IMR-90 (cell line): ENCODE results near the gene ITPK1. TPM values are rescaled to one million over a fixed set of nuclear protein-coding genes. Genes with fewer than 3 reads are reported as not detected.

ENCODE experiments used
- ATAC-seq: fragments of 200-7000 bp; cut with Tn5 transposase; 2 replicates; pipeline ENCODE4 v1.9.1; 2020; ENCODE audit warnings: low read depth, mild to moderate bottlenecking, moderate library complexity
- BruUV-seq: library from RNA; stranded (reverse); fragments of 400-500 nt; replicated peaks from 2 replicates; lab custom pipeline; 2021; lab: Mats Ljungman, UMichigan
- CTCF ChIA-PET: fragments of 300-600 bp; formaldehyde crosslinking; extraction: SDS; loops from one replicate; lab custom pipeline; 2021; ENCODE audit warnings: antibody characterized with exemption; lab: Yijun Ruan, JAX
- POLR2A ChIA-PET: fragments of 300-600 bp; sonication (Branson Sonifier 250); formaldehyde crosslinking; loops from one replicate; lab custom pipeline; 2022; ENCODE audit warnings: antibody characterized with exemption; ENCODE audit not compliant: unreplicated experiment; lab: Charles Lee
- DNase-seq: peaks from one replicate; pipeline ENCODE4 v3.0.0; 2013
- H2AFZ ChIP-seq: replicated peaks from 2 replicates; pipeline ENCODE3; 2013; ENCODE audit warnings: low read length, mild to moderate bottlenecking; ENCODE audit not compliant: poor library complexity
- H2AK5ac ChIP-seq: 2 replicates; pipeline ENCODE4 v1.6.1; 2013; ENCODE audit warnings: low read depth, low read length, inconsistent platforms
- H2AK9ac ChIP-seq: replicated peaks from 2 replicates; pipeline ENCODE3; 2013; ENCODE audit warnings: mild to moderate bottlenecking, low read depth, low read length, moderate library complexity; ENCODE audit not compliant: poor library complexity
- H2BK120ac ChIP-seq: 2 replicates; pipeline ENCODE4 v1.6.1; 2013; ENCODE audit warnings: low read depth, low read length, inconsistent platforms
- H2BK15ac ChIP-seq: 3 replicates; pipeline ENCODE4 v1.6.1; 2013; ENCODE audit warnings: low read depth, low read length, inconsistent platforms
- H2BK20ac ChIP-seq: 2 replicates; pipeline ENCODE4 v1.6.1; 2013; ENCODE audit warnings: low read depth, mild to moderate bottlenecking, inconsistent platforms, low read length, moderate library complexity
- H2BK5ac ChIP-seq: 2 replicates; pipeline ENCODE4 v1.6.1; 2013; ENCODE audit warnings: mild to moderate bottlenecking, low read depth, low read length, inconsistent platforms; ENCODE audit not compliant: poor library complexity, severe bottlenecking
- H3K14ac ChIP-seq: replicated peaks from 2 replicates; pipeline ENCODE4 v1.6.1; 2013; ENCODE audit warnings: low read depth, low read length, inconsistent platforms
- H3K18ac ChIP-seq: 2 replicates; pipeline ENCODE4 v1.6.1; 2013; ENCODE audit warnings: low read depth, low read length, control low read depth
- H3K23ac ChIP-seq: 2 replicates; pipeline ENCODE4 v1.6.1; 2013; ENCODE audit warnings: low read depth, low read length, inconsistent platforms
- H3K27ac ChIP-seq: 2 replicates; pipeline ENCODE4 v1.5.1; 2013; ENCODE audit warnings: mild to moderate bottlenecking, control low read depth, low read length; ENCODE audit not compliant: insufficient read depth
- H3K27me3 ChIP-seq: 2 replicates; pipeline ENCODE4 v1.6.1; 2013; ENCODE audit warnings: low read length; ENCODE audit not compliant: control insufficient read depth, insufficient read depth
- H3K36me3 ChIP-seq: 2 replicates; pipeline ENCODE4 v1.6.1; 2013; ENCODE audit warnings: low read length, mixed read lengths; ENCODE audit not compliant: control insufficient read depth, insufficient read depth
- H3K4ac ChIP-seq: 2 replicates; pipeline ENCODE4 v1.6.1; 2013; ENCODE audit warnings: low read depth, low read length, inconsistent platforms
- H3K4me1 ChIP-seq: 2 replicates; pipeline ENCODE4 v1.6.1; 2013; ENCODE audit warnings: low read length, mixed read lengths; ENCODE audit not compliant: control insufficient read depth, insufficient read depth
- H3K4me2 ChIP-seq: 2 replicates; pipeline ENCODE4 v1.6.1; 2013; ENCODE audit warnings: low read depth, mild to moderate bottlenecking, control low read depth, low read length, moderate library complexity
- H3K4me3 ChIP-seq: 2 replicates; pipeline ENCODE4 v1.5.1; 2013; ENCODE audit warnings: low read depth, mild to moderate bottlenecking, control low read depth, low read length, moderate library complexity; ENCODE audit not compliant: insufficient read depth
- H3K56ac ChIP-seq: 2 replicates; pipeline ENCODE4 v1.6.1; 2013; ENCODE audit warnings: low read length, inconsistent platforms; ENCODE audit not compliant: insufficient read depth; ENCODE audit errors: extremely low read depth
- H3K79me1 ChIP-seq, 2 experiments: 2 replicates each; pipeline ENCODE4 v1.6.1; 2013; ENCODE audit warnings: low read length in 2 of 2, inconsistent platforms in 1 of 2, low read depth in 1 of 2
- H3K9ac ChIP-seq: 2 replicates; pipeline ENCODE4 v1.6.1; 2013; ENCODE audit warnings: low read depth, low read length, control low read depth
- H3K9me1 ChIP-seq: 2 replicates; pipeline ENCODE4 v1.6.1; 2013; ENCODE audit warnings: low read length, inconsistent platforms; ENCODE audit not compliant: insufficient read depth
- H3K9me3 ChIP-seq: 2 replicates; pipeline ENCODE4 v1.6.1; 2013; ENCODE audit warnings: low read length; ENCODE audit not compliant: control insufficient read depth, insufficient read depth
- H4K20me1 ChIP-seq: 2 replicates; pipeline ENCODE4 v1.6.1; 2013; ENCODE audit warnings: low read length, inconsistent platforms; ENCODE audit not compliant: insufficient read depth
- H4K5ac ChIP-seq: 2 replicates; pipeline ENCODE4 v1.6.1; 2013; ENCODE audit warnings: mild to moderate bottlenecking, low read depth, low read length, control low read depth
- H4K8ac ChIP-seq, 2 experiments: 2 replicates each; pipeline ENCODE4 v1.6.1; 2013; ENCODE audit warnings: low read depth in 2 of 2, low read length in 2 of 2, control low read depth in 1 of 2, inconsistent platforms in 1 of 2
- H4K91ac ChIP-seq: 2 replicates; pipeline ENCODE4 v1.6.1; 2013; ENCODE audit warnings: low read depth, low read length, inconsistent platforms; ENCODE audit not compliant: insufficient read depth
- CHD1 ChIP-seq: IDR thresholded peaks from 2 replicates; pipeline ENCODE4 v1.6.1; 2012; ENCODE audit warnings: low read depth, low read length, improper control_type of control experiment
- FOS ChIP-seq: fragments of 150-350 bp; IDR thresholded peaks from 2 replicates; pipeline ENCODE4 v1.6.1; 2016; ENCODE audit warnings: low read depth, low read length
- RCOR1 ChIP-seq: IDR thresholded peaks from 2 replicates; pipeline ENCODE4 v1.6.1; 2012; ENCODE audit warnings: mild to moderate bottlenecking, low read length, improper control_type of control experiment; ENCODE audit not compliant: insufficient replicate concordance
- RFX5 ChIP-seq: IDR thresholded peaks from 2 replicates; pipeline ENCODE4 v1.8.0; 2012; ENCODE audit warnings: low read depth, mild to moderate bottlenecking, low read length, moderate library complexity
- WGBS, 2 experiments: methylation state at CpG; one replicate each; pipeline versions ENCODE4 v1.1.5 to v1.1.7; 2013; ENCODE audit warnings: missing lambda C conversion rate in 2 of 2; ENCODE audit not compliant: insufficient read length in 1 of 2; ENCODE audit errors: extremely low coverage in 2 of 2; 5-methylcytosine and 5-hydroxymethylcytosine counted together
- dilution Hi-C: fragments of 300-500 bp; cut with HindIII; formaldehyde crosslinking; loops from one replicate; pipeline ENCODE4 v1.14.3; 2018; ENCODE audit warnings: low sequenced_read_pairs; ENCODE audit not compliant: unreplicated experiment
- in situ Hi-C: fragments of 300-500 bp; cut with MboI; formaldehyde crosslinking; loops from 3 replicates; pipeline ENCODE4 v1.14.3; 2019; ENCODE audit warnings: low sequenced_read_pairs, inconsistent platforms, mixed read lengths
- intact Hi-C: fragments of 100-400 bp; cut with micrococcal nuclease; formaldehyde crosslinking; loops from 2 replicates; pipeline ENCODE4 v1.10.0; 2022
- polyA plus RNA-seq, 3 experiments: library from polyadenylated mRNA; depleted of rRNA; stranded (reverse); fragments of >200 nt; gene quantifications; 2 replicates each; pipeline ENCODE4 v1.2.3, GENCODE V29; 2012; ENCODE audit warnings: low replicate concordance in 1 of 3
- total RNA-seq: library from RNA; depleted of rRNA; stranded (reverse); fragments of >200 nt; gene quantifications from 2 replicates; pipeline ENCODE4 v1.2.3, GENCODE V29; 2012

The ITPK1 gene
- total and polyA plus RNA-seq, 2 of the 4 experiments (the other 2 are of a cell fraction): 21.7 to 26.9 TPM

GRCh38 chr14:93015505-93015904 lies 100.2 kb downstream of the ITPK1 start:
- Histone ChIP-seq H3K9me1 (no peaks in the 10 kb centered on the region), H3K14ac (no peak overlapping the region), H2AK9ac (peak overlapping the region; percentile 33), H3K4me1 (no peaks in the 10 kb centered on the region), H2BK15ac (no peak overlapping the region), H3K27me3 (no peaks in the 10 kb centered on the region), H3K9ac (no peak overlapping the region), H3K18ac (no peak overlapping the region), H3K27ac (no peak overlapping the region), H4K20me1 (no peaks in the 10 kb centered on the region; the same call in none of the 2 replicates), H4K5ac (no peak overlapping the region), H3K4ac (no peak overlapping the region), H3K9me3 (no peaks in the 10 kb centered on the region), H3K56ac (no peak overlapping the region), H3K4me3 (no peak overlapping the region), H3K36me3 (no peaks in the 10 kb centered on the region), H3K79me1 (no peaks in the 10 kb centered on the region), H2BK5ac (no peak overlapping the region), H2BK20ac (no peak overlapping the region), H4K91ac (no peak overlapping the region), H3K4me2 (no peak overlapping the region), H2AFZ (no peak overlapping the region), H2AK5ac (no peak overlapping the region), H4K8ac (no peak overlapping the region), H3K23ac (no peak overlapping the region), H2BK120ac (no peak overlapping the region)
- ATAC-seq: no peak
- in situ Hi-C loops (no loop called here), dilution Hi-C loops (no loop called here), intact Hi-C loops (no loop called here)
- BruUV-seq: no TSS peak
- no peak for TF ChIP-seq RFX5
- no peak for TF ChIP-seq RCOR1
- TF ChIP-seq FOS: no peak
- no peak for TF ChIP-seq CHD1
- WGBS, 2 experiments: 84% methylated on average over 7 of the region's 15 CpGs; no CpG with 5 or more reads in 1 of the 2 experiments
- ChIA-PET CTCF (interaction anchor here (0.6 kb wide), 1 partner anchor 1165 kb away, joined by 3 read pairs; no protein-coding TSS in a partner anchor), POLR2A (no interaction called here)
- no peak for DNase-seq
